Superior temporal gyrus (tissue), 1 donor: ENCODE measurements around the gene TBX21.

ENCODE experiments used
- DNase-seq: peaks from one replicate; pipeline ENCODE4 v3.0.0-alpha.2; 2016; ENCODE audit errors: extremely low spot score

The TBX21 gene

DNA sequence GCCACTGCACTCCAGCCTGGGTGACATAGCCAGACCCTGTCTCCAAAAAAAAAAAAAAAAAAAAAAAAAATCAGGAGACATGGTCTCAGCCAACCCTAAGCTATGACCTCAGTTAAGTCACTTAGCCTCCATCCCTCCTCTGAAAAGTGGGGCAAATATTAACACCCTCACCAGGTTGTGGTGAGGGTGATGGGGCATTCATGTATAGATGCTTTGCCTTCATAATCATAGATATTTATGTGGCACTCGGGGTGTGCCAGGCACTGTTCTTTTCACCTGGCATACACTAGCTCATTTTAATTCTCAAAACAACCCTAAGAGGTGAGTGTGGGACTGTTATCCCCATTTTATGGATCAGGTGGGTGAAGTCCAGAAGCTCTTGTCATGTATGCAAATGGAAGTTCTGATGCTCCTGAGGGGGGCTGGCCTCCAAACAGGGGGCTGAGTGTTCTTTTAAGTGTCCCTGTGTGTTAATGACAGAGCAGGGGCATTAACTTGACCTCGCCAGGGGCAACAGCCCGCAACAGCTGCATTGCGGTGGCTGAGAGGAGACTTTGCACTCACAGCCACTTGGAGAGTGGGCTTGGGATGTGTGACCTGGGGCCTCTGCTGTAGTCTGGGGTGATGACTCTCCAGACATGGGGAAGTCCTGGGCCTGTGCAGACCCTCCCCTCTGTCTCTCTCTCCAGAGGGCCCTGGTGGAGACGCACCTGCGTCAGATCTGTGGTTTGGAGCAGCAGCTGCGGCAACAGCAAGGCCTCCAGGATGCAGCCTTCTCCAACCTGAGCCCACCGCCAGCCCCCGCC, 34.9 kb upstream of the TBX21 start:
- no peak for DNase-seq

DNA sequence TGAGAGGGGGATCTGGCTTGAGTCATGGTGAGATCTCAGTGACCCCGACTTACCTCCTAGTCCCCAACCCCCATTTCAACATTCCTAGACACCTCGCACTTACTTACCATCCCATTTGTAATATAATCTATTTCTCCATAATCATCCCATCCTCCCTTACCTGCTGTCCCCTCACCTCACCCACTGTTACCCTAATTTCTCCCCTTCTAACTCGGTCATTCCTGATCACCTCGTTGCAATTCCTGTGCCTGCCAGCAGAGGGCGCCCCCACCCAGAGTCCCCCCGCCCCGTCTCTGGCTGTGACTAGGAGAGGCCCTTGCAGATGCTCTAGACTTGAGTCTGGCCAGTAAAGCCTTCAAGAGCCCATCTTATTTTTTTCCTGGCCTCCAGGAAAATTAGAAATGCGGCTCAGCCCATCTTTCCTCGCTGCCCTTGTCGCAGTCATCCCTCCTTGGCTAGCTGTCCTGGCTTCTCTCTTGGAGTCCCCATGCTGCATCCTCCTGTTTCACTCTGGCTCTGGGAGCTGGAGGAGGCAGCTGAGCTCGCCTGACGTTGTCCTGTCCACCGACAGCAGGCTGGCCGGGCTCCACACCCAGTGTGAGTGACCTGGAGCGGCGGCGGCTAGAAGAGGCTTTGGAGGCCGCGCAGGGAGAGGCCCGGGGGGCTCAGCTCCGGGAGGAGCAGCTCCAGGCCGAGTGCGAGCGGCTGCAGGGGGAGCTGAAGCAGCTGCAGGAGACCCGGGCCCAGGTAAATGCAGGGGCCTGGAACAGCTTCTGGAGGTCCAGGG, 34.1 kb upstream of the TBX21 start:
- DNase-seq, result peak; percentile 67

DNA sequence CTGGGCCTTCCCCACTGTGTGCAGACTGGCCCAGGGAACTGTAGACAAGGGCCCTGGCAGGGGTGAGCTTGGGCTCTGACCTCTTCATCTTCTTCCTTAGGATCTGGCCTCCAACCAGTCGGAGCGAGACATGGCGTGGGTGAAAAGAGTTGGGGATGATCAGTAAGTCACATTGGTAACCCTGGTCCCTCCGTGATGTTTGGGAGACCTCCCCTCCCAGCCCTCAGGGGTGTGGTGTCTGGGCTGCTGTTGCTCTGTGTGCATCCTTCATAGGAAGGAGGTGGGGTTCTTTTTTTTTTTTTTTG, 33.5 kb upstream of the TBX21 start:
- DNase-seq, result no peak

DNA sequence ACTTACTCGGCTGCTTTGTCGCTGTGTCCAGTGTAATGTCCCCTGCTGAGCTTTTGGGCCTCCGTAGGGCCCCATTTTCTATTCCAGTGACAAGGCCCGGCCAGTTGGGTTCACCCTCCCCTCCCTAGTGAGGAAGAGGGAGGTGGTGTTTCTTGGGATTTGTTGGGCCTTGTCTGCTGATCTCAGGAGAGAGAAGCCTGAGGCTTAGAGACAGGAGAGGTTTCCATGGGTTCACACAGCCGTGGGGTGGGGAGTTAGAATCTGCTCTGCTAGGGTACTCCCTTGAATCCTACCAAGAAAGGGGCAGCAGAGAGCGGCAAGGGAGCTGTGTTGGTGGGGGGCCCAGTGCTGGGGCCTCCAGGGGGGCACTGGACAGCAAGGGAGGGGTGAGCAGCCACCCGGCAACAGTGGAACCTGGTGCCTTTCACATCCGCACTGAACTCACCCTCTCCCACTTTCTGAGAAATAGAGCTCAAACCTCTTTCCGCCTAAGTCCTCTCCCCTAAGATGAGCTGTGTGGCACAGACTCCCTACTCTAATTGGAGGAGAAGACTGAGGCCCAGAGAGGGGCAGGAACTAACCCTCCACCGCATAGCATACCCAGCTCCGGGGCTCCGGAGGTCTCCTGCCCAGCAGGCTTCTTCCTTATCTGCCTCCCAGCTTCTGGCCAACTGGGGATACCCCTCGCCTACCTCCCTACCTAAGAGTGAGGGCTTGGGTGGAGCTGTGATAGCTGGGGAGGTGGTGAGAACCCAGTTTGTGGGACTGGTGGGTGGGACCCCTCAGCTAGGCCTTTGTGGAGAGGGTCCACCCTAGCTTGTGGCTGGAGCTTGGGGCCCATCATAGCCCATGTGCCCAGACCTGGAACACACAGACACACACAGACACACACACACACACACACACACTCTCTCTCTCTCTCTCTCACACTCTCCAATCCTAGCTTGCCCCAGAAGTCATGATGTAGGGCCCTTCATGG, 32.3 kb upstream of the TBX21 start:
- DNase-seq, result no peak

DNA sequence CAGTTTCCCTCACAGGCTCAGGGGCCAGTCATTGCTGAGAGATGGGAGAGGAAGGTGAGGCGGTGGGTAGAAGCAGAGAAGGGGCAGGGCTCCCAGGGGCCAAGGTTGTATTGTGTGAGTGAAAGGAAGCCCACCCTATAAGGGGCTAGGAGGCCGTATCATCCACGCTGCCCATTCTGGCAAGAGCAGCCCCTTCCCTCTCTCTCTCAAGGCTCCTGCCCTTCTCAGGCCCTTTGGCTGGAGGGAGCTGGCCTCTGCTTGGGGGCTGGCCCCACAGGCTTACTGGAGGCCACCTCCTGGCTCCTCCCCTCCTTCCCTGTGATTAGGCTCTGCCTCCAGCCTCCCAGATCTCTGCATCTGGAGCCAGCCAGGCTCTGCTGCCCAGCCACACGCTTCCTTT, 31.4 kb upstream of the TBX21 start:
- no peak for DNase-seq

DNA sequence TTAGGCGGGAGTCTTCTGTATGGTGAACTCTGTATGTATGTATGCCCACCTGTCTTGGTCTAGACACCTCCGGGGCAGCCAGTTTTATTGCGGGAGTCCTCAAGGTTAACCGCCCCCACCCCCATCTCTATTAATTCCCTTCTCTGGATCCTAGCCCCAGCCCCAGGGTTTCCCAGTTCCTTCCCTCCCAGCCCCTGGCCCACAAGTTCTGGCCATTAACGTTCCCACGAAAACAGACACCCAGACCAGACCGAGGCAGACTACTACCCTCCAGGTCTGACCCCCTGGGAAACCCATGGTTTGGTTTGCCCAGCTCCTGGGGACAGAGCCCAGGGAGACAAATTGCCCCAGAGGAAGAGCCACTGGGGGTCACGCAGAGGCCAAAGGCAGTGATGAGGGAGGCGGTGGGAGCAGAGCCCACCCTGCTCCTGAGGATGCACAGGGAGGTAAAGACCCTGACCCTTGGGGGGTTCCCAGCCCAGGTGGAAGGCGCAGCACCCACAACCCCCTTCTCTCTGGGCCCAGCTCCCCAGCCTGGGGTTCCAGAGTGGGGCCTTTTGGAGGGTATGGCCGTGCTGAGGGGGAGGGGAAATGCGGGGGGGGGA, 30.5 kb upstream of the TBX21 start:
- DNase-seq, result no peak

DNA sequence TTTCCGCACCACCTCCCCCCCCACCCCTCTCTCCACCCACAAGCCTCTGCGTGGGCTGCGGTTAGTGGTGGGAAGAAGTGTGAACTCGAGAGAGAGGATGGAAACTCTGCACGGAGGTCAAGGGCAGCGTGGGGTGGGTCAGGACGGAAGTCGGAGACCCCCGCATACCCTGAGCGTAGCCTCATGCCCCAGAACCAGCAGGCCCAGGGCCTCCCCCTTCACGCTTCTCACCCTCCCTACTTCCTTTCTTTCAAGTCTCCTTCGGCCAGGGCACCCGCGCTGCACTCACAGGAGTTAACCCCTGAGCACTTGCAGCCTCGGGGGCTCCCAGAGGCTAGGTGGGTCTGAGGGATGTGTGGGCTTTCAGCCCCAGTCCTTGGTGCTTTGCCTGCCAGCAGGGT, 29.8 kb upstream of the TBX21 start:
- no peak for DNase-seq

DNA sequence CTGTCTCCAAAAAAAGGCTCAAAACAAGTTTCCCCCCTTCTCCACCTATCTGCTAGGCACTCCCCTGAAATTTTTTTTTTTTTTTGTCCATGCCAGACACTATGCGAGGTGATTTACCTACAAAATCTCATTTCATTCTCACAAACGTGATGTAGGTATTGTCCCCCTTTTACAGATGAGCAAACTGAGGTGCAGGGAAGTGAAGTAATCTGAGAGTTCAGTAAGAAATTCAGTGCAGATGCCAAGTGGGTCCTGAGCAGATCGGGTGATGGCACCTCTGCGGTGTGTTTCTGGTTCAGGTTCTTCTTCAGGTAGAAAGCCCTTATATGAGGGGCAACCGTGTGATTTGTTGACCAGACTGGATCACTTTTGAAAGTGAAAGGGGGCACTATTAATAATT, 29.4 kb upstream of the TBX21 start:
- DNase-seq, result no peak

DNA sequence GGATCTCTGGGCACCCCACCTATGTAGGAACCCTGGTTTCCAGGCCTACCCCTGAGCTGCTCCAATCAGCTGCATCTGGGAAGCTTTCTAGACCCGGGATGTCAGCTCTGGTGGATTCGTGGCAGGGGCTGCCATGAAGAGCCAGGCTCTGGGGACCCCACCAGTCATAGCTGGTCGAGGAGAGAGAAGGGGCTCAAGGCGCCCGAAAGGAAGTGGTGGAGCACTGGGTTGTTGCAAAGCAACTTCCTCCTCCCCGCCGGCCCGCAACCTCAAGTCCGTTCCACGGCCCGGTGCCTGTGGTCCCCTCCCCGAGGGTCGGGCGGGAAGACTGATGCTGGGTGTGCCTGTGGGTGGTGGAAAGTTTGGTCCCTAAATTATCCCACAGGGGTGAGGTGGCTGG, 28.9 kb upstream of the TBX21 start:
- no peak for DNase-seq

DNA sequence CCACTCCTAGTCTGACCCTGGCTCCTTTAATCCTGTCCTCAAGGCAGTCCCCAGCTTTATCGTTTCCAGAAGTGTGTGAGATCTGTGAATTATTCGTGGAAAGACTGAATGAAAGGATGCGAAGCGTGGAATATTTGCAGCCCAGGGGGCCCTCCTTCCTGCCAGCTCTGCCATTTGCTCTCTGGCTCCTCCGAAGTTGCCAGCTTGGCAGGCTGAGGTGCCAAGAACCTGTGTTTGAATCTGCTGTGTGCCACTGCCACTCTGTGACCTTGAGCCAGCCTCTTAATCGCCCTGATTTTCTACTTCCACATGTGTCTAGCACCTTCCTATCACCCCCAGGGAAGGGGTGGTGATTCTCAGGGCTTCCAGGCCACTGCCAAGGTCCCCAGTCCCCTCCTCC, 28.3 kb upstream of the TBX21 start:
- no peak for DNase-seq

DNA sequence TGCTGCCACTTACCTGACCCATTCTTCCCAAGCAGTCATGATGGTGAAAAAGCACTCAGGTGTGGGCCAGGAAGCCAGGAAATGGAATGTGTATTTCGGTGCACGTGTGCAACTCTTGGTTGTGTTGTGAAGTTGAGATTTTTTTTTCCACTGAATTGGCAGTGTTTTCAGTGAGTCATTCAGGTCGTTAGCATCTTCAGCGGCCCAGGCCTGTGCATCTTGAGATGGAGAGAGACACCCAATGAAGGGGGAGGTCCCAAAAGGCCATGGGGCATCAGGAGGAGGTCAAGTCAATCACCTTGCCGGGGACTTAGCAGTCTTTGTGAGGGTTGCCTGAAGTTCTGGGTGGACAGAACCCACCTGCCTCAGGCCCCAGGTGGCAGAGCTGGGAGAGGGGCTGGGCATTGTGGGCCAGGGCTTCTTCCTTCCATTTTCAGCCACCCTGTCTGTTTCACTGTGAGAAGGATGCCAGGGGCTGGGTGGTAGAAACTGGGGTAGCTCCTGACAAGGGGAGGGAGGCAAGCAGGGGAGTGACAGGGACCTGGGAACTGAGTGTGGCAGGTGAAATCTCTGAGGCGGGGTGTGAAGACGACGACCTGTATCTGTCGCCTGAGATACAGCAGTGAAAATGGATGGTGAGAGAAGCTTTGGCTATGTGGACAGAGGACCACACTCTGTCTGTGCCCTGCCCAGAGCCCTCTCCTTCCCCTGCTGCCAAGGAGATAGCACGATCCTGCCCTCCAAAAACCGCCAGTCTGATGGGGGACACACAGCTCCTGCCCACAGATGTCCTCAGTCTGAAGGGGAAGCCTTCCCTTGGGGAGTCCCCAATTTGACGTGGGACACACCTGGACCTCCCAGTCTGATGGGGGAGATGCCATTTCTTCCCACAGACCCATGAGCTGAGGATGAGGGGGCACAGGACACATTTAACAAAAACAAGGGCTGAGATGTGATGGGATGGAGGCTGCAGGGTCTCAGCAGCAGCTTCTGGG, 27.2 kb upstream of the TBX21 start:
- DNase-seq, result no peak

DNA sequence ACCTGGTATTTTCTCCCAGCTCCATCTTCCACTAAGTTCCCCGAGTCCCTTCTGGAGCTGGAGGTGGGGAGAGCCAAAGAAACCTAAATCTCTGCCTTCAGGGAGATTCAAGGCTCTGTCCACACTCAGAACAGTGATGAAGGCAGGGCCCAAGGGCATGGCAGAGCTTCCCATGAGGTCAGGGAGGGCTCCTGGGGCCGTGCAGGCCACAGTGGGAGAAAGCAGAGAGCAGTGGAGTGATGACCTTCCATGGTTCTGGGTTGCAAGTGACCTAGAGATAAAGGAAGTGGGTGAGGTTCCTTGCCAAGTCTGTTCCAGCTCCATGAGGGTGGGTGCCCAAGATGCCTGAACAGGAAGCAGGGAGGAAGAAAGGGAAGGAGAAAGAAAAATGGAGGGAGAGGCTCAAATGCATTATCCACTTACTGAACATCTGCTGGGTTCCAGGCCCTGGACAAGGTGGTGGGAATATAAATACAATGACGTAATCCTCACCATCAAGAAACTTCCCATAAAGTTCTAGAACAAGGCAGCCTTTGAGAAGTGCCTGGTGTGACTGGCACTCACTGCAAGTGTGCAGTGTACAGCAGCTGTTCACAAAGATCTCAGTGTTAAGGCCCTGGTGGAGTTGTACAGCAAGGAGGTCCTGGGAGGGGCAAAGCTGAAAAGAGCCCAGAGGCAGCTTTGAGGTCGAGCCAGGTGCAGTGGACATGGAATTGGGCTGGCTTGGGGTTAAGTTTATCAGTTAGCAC, 25.8 kb upstream of the TBX21 start:
- peak; percentile 67 for DNase-seq

DNA sequence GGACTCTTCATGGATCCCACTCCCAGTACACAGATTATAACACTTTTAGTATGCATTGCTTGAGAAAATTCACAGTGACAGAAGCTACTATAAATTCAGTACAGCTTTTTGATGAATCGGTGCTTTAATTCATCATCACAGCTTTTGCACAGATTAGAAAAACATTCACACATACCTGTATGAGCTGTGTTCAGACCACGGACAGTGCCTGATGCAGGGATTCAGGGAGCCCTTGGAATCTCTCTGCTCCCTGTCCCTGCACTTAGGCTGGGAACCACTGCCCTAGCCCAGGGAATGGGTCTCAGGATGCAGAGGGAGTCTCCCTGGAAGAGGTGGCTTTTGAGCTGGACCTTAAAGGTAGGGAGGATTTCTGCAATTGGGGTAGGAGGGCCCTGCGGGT, 25.2 kb upstream of the TBX21 start:
- DNase-seq, result no peak

DNA sequence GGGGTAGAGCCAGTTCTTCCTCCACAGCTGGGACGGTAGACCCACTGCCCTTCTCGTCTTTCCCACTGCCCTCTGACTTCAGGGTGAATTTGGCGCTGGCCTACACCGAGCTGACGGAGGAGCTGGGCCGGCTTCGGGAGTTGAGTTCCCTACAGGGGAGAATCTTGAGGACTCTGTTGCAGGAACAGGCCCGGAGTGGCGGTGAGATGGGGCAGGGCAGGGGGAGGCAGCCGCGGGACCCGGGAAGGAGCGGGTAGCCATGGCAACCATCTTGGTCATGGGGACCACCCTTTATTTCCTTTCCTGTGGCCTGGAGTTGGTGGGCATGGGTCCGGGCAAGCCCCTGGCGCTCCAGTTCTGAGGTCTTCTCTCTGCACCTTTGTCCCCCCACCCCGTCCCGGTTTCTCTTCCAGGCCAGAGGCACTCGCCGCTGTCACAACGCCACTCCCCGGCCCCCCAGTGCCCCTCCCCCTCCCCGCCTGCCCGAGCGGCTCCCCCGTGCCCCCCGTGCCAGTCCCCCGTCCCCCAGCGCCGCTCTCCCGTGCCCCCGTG, 24.6 kb upstream of the TBX21 start:
- DNase-seq, result no peak

DNA sequence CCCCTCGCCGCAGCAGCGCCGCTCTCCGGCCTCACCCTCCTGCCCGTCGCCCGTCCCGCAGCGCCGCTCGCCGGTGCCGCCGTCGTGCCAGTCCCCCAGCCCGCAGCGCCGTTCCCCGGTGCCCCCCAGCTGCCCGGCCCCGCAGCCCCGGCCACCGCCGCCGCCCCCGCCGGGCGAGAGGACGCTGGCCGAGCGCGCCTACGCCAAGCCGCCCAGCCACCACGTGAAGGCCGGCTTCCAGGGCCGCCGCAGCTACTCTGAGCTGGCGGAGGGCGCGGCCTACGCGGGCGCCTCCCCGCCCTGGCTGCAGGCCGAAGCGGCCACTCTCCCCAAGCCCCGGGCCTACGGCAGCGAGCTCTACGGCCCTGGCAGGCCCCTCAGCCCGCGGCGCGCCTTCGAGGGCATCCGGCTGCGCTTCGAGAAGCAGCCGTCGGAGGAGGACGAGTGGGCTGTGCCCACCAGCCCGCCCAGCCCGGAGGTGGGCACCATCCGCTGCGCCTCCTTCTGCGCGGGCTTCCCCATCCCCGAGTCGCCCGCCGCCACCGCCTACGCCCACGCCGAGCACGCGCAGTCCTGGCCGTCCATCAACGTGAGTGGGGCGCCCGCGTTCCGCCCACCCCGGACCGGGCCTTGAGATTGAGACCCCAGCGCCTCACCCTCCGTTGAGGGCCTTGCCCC, 24.0 kb upstream of the TBX21 start:
- no peak for DNase-seq

DNA sequence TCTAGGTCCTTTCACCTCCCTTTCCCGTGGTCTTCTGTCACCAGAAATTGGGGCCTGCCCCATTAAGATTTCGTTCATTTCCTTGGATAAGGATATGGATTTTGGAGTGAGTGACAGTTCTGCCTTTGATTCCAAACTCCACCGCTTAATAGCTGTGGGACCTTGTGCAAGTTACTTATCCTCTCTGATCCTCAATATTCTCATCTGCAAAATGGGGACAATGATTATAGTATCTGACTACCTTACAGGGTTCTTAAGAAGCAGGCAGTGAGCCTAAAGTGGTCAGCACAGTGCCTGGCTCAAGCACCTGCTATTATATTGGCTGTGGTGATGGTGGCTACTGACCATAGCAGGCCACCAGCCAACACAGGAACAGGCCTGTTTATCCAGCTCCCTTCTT, 23.4 kb upstream of the TBX21 start:
- no peak for DNase-seq

DNA sequence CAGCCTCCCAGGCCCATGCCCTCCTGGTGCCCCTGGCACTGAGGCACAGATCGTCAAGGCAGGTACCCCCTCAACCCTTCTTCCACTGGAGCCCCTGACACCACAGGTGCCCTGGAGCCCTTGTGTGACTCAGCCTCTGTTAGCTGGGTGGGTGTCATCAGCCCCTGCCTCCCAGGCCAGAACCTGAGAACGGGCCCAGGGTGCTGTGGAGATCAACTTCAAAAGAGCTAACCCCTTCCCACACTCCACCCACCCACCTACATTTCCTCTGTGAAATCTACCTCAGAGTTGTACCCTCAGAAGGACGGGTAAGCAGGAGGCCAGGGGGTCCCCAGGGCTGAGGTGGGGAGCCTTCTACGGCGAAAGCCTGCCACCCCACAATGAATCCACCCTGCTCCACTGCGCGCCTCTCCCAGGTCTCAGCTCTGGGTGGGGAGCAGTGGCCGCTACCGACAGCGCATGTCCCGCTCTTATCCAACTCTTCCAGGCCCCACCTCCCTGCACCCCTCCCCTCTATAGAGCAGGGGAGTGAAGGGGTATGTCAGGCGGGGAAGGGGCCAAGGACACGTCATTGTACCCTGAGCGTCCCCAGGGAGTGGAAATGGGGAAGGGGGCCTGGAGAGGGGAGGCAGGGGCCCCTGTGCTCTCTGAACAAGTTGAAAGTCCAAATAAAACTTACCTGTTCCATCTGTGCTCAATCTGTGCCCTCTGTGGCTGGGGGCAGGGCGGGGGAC, 21.5 kb upstream of the TBX21 start:
- no peak for DNase-seq

DNA sequence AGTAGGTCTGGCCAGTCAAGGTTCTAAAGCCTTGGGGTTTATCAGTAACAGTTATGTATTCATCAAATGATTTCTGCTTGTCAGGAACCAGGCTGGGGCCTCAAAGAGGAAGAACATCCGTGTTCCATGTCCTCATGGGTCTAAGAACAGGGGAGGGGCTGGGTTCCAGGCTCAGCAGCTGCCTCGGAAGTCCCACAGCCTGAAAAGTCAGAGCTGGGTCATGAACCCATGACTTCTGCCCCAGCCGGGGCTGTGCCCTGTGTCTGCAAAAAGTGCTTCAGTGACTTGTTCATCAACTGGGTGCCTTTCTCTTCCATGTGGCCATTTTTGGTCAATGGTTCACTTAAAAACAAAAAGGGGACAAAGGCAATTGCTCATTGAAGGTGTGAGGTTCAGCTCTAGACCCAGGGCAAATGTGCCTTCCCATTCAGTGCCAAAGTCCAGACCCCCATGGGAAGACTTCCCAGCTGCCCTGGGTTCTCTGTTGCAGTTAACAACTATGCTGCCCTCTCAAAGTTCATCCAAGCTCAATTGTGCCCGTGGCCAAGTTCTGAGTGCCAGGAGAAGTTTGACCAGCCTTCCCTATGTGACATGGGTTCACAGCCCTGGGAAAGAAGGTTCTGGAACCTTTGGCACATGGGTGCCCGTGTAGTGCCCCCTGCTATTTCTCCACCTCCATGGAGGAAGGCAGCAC, 20.6 kb upstream of the TBX21 start:
- no peak for DNase-seq
